Fibroblast of lung (primary cell): Measurements from ENCODE around the gene ZNF253. TPM values are rescaled to one million over a fixed set of nuclear protein-coding genes. Genes with fewer than 3 reads are reported as not detected.

Source experiments
- DNase-seq, 2 donors: peaks; one replicate each; pipeline versions ENCODE4 v3.0.0 to v3.0.0-alpha.2; 2010; ENCODE audit warnings: low read depth in 2 of 2
- H2AFZ ChIP-seq: 2 replicates; pipeline ENCODE4 v1.5.1; 2012; ENCODE audit warnings: low read length, control low read depth, inconsistent platforms
- H3K27ac ChIP-seq: 2 replicates; pipeline ENCODE4 v1.5.1; 2011; ENCODE audit warnings: low read length, control low read depth; ENCODE audit not compliant: insufficient read depth
- H3K27me3 ChIP-seq: 2 replicates; pipeline ENCODE4 v1.5.1; 2011; ENCODE audit warnings: mild to moderate bottlenecking, low read length; ENCODE audit not compliant: control insufficient read depth, insufficient read depth
- H3K36me3 ChIP-seq: 2 replicates; pipeline ENCODE4 v1.5.1; 2011; ENCODE audit warnings: low read length; ENCODE audit not compliant: control insufficient read depth, insufficient read depth
- H3K4me1 ChIP-seq: 2 replicates; pipeline ENCODE4 v1.5.1; 2011; ENCODE audit warnings: low read length; ENCODE audit not compliant: control insufficient read depth, insufficient read depth; ENCODE audit errors: extremely low read depth
- H3K4me2 ChIP-seq: 2 replicates; pipeline ENCODE4 v1.5.1; 2011; ENCODE audit warnings: low read length, control low read depth; ENCODE audit not compliant: insufficient read depth; ENCODE audit errors: extremely low read depth
- H3K4me3 ChIP-seq, 4 experiments: fragments of 200-600 bp in 1 of 4; sonication (generic) in 1 of 4; replicated peaks in 1 of 4; 2 replicates each; pipeline ENCODE4 v1.5.1; 2011 to 2016; ENCODE audit warnings: low read length in 4 of 4, low read depth in 3 of 4, mild to moderate bottlenecking in 3 of 4, control low read depth in 2 of 4, inconsistent platforms in 1 of 4, mixed read lengths in 1 of 4; ENCODE audit not compliant: insufficient read depth in 1 of 4; ENCODE audit errors: control extremely low read depth in 1 of 4
- H3K79me2 ChIP-seq: 2 replicates; pipeline ENCODE4 v1.5.1; 2012; ENCODE audit warnings: mild to moderate bottlenecking, low read length, inconsistent platforms; ENCODE audit not compliant: control insufficient read depth, insufficient read depth
- H3K9ac ChIP-seq: 2 replicates; pipeline ENCODE4 v1.5.1; 2011; ENCODE audit warnings: mild to moderate bottlenecking, low read length, control low read depth; ENCODE audit not compliant: insufficient read depth
- H3K9me3 ChIP-seq: 2 replicates; pipeline ENCODE4 v1.5.1; 2012; ENCODE audit warnings: low read depth, low read length; ENCODE audit not compliant: control insufficient read depth, insufficient read depth
- H4K20me1 ChIP-seq: 2 replicates; pipeline ENCODE4 v1.5.1; 2011; ENCODE audit warnings: low read length; ENCODE audit not compliant: control insufficient read depth, insufficient read depth; ENCODE audit errors: extremely low read depth
- CTCF ChIP-seq, 2 donors: IDR thresholded peaks in 1 of 2; conservative IDR thresholded peaks in 1 of 2; 1 replicate in 1 of 2; 2 replicates in 1 of 2; pipeline ENCODE4 v1.5.1; 2011 to 2012; ENCODE audit warnings: low read length in 2 of 2, control low read depth in 1 of 2, inconsistent platforms in 1 of 2, low read depth in 1 of 2, mild to moderate bottlenecking in 1 of 2
- EZH2 ChIP-seq: IDR thresholded peaks from 2 replicates; pipeline ENCODE4 v1.5.1; 2012; ENCODE audit warnings: low read length, control low read depth, mild to moderate bottlenecking; ENCODE audit errors: missing control alignments
- polyA plus RNA-seq, 2 donors: library from polyadenylated mRNA; depleted of rRNA in 1 of 2; stranded (reverse) in 1 of 2; unstranded in 1 of 2; fragments of >200 nt; gene quantifications; 2 replicates each; pipeline ENCODE4 v1.2.1, GENCODE V29; 2011 to 2012; ENCODE audit warnings: missing spikeins in 1 of 2
- total RNA-seq: library from RNA; depleted of rRNA; stranded (reverse); fragments of >200 nt; gene quantifications from 2 replicates; pipeline ENCODE4 v1.2.1, GENCODE V29; 2014

ZNF253 gene
- total and polyA plus RNA-seq, 2 donors (not counting 1 experiment from before 2014, with no cell fraction given) = 3.2 to 5.6 TPM

- no peaks in the 10 kb centered on the region for H3K9me3 ChIP-seq
- no peaks in the 10 kb centered on the region for H3K36me3 ChIP-seq
- DNase-seq = no peak
- no peaks in the 10 kb centered on the region for H3K27me3 ChIP-seq
- no peaks in the 10 kb centered on the region for H3K4me1 ChIP-seq
- no peaks in the 10 kb centered on the region for H4K20me1 ChIP-seq
- H3K4me2 ChIP-seq = no peak overlapping the region
- H3K9ac ChIP-seq = no peak overlapping the region
- no peak overlapping the region for H2AFZ ChIP-seq
- no peak overlapping the region for H3K4me3 ChIP-seq
- no peak for TF ChIP-seq EZH2
- peaks cover 9% of the 10 kb centered on the region for H3K79me2 ChIP-seq
- H3K27ac ChIP-seq = no peak overlapping the region
Observed at GRCh38 chr19:19871932-19872331, 6.2 kb downstream of the ZNF253 start.

- H3K9me3 ChIP-seq = no peaks in the 10 kb centered on the region
- H3K36me3 ChIP-seq = no peaks in the 10 kb centered on the region
- no peaks in the 10 kb centered on the region for H4K20me1 ChIP-seq
- H3K27me3 ChIP-seq = no peaks in the 10 kb centered on the region
- no peak overlapping the region for H2AFZ ChIP-seq
- no peak overlapping the region for H3K4me3 ChIP-seq
- peaks cover 5% of the 10 kb centered on the region for H3K79me2 ChIP-seq
- no peak for TF ChIP-seq CTCF (conservative IDR thresholded peaks at IDR 0.05 in 1 of 2, IDR thresholded peaks at IDR 0.05 in 1 of 2; ENCODE audit: low read depth in 1 of 2, low read length in 2 of 2)
- TF ChIP-seq EZH2 = no peak
- no peak overlapping the region for H3K4me2 ChIP-seq
- H3K4me1 ChIP-seq = no peaks in the 10 kb centered on the region
- DNase-seq = peak in 1 of 2 donors; percentile 35
- H3K9ac ChIP-seq = no peak overlapping the region
- no peak overlapping the region for H3K27ac ChIP-seq
Observed at GRCh38 chr19:19873381-19873780, 7.7 kb downstream of the ZNF253 start.

GRCh38 chr19:19877724-19878123 lies 12.0 kb downstream of the ZNF253 start:
- no peaks in the 10 kb centered on the region for H3K36me3 ChIP-seq
- DNase-seq = no peak
- no peaks in the 10 kb centered on the region for H4K20me1 ChIP-seq
- TF ChIP-seq EZH2 (no peak), CTCF (conservative IDR thresholded peaks at IDR 0.05 in 1 of 2, IDR thresholded peaks at IDR 0.05 in 1 of 2; ENCODE audit: low read depth in 1 of 2, low read length in 2 of 2) (no peak)
- H2AFZ ChIP-seq = no peak overlapping the region
- H3K9me3 ChIP-seq = no peaks in the 10 kb centered on the region
- no peaks in the 10 kb centered on the region for H3K27me3 ChIP-seq
- no peak overlapping the region for H3K4me3 ChIP-seq
- no peak overlapping the region for H3K9ac ChIP-seq
- no peaks in the 10 kb centered on the region for H3K79me2 ChIP-seq
- H3K4me2 ChIP-seq = no peak overlapping the region
- H3K4me1 ChIP-seq = no peaks in the 10 kb centered on the region
- H3K27ac ChIP-seq = no peak overlapping the region
